ENCODE data around the gene KHK.
A peak's percentile ranks its signal among the peaks of the same experiment; 100 is the strongest.
"Not testable (repeated sequence)": the region's sequence is repeated elsewhere in the genome, so short reads cannot be mapped to it uniquely, and the experiment has no call there.

The KHK gene

DNA sequence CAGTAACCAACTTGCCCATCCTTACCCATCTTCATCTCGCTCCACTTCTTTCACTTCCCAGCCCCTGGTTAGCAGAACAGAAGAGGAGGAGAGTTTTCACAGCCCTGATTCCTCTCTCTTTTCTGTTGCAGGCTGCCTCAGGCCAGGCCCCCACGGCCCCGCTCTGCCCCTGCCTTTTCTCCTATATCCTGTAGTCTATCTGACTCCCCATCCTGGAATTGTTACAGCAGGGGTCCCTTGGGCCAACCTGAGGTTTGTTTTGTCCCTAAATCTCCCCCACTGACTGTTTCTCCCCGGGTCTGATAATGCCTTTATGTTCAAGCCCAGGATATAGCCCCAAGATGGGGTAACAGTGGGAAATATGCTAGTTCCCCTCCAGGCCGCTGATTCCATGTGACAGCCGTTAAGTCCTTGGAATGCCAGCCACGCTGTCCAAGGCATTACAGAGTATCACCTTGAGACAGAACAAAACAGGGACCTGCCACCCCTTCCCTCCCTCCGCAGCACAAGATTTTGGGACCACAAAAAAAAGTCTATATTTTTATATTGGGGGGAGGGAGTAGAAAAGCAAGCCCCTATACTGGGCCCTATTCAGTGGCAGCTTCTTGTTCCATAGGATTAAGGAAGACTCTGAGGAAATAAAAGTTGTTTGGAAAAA is 16.5 kb upstream of the KHK start:
- peaks cover 62% of the 10 kb centered on the region for H3K4me1 Mint-ChIP-seq
- H3K36me3 Mint-ChIP-seq (ENCODE audit: insufficient read depth): peaks cover 23% of the 10 kb centered on the region
- H3K9me3 Mint-ChIP-seq: no peaks in the 10 kb centered on the region
- peak overlapping the region; percentile 96 for H3K4me3 Mint-ChIP-seq
- DNase-seq (ENCODE audit: low spot score in 2 of 2) (no peak), ATAC-seq (replicated peaks; ENCODE audit: extremely low read depth, poor library complexity, severe bottlenecking) (no peak)
- H3K27me3 Mint-ChIP-seq: no peaks in the 10 kb centered on the region
- peak overlapping the region; percentile 82 for H3K27ac Mint-ChIP-seq (ENCODE audit: low read depth)

DNA sequence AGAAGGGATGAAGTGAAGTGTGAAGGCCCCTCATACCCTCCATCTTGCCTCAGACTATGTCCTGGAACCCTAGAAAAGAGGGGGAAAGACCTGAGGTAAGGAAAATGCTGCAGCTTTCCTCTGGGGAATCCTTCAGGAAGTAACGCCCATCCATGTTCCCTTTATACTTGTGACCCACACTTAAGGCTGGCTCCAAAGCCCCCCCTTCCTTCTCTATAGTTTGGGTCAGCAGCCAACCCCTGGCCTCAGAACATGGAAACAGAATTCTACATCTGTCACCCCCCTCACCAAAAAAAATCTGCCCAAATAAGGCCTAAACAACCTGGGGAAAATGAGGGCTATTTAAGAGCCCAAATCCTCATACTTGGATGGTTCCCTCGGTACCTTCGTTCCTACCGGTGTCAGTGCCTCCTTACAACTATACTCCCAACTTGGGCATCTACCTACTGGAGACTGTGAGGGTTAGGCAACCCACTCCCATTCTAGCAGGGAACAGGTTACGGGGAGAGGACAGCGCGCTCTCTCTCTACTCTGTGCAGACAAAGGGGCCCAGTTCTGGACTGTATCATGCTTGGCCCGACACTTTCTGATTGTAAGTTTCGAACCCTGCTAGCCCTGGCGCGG is 15.8 kb upstream of the KHK start:
- peak overlapping the region; percentile 94 for H3K27ac Mint-ChIP-seq (ENCODE audit: low read depth)
- peak overlapping the region; percentile 96 for H3K4me3 Mint-ChIP-seq
- no peaks in the 10 kb centered on the region for H3K9me3 Mint-ChIP-seq
- H3K4me1 Mint-ChIP-seq: peaks cover 67% of the 10 kb centered on the region
- no peaks in the 10 kb centered on the region for H3K27me3 Mint-ChIP-seq
- DNase-seq (ENCODE audit: low spot score in 2 of 2): no peak
- H3K36me3 Mint-ChIP-seq (ENCODE audit: insufficient read depth): peaks cover 22% of the 10 kb centered on the region
- peak; percentile 13 for ATAC-seq (replicated peaks; ENCODE audit: extremely low read depth, poor library complexity, severe bottlenecking)

DNA sequence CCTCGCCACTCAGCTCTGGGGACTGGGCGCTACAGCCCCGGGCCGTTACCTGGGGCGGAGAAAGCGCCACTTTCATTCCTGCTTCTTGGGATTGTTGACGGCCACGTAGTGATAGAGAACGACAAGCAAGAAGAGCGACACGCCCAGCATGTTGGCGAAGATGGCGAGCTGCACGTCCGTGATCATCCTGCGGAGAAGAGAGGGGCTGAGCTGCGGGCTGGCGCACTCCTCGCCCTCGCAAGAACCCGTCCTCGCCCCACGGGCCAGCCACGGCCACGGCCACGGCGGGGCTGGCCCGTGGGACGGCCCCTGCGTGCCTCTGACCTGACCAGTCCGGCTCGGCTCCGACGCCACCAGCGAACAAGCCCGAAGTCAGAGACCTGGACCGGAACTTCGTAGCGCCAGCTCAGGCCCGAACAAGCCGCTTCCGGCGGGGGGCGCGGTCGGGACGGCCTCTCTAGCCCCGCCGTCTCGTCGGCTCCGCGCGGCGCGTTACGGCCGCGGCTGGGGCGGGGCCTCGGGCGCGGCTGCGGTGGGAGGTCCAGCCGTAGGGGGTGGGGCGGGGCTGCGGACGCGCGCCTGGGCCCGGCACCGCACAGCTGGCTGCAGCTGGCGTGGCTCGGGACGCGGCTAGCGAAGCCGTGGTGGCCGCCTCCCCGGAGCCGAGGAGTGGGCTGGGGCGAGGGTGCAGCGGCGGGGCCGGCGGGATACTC is 15.1 kb upstream of the KHK start, which contains the start of gene OST4:
Gene OST4, minus strand, starts transcription at position 378 of the 713 bp plus-strand sequence.
- ATAC-seq (replicated peaks; ENCODE audit: extremely low read depth, poor library complexity, severe bottlenecking) (peak; percentile 94), DNase-seq (ENCODE audit: low spot score in 2 of 2) (peak; percentile 78 to 79)
- Mint-ChIP-seq H3K36me3 (ENCODE audit: insufficient read depth) (peaks cover 23% of the 10 kb centered on the region), H3K27ac (ENCODE audit: low read depth) (peak within 1 kb of the TSS; percentile 94), H3K4me1 (peaks cover 68% of the 10 kb centered on the region), H3K4me3 (peak within 1 kb of the TSS; percentile 96), H3K9me3 (no peaks in the 10 kb centered on the region), H3K27me3 (no peaks in the 10 kb centered on the region)

DNA sequence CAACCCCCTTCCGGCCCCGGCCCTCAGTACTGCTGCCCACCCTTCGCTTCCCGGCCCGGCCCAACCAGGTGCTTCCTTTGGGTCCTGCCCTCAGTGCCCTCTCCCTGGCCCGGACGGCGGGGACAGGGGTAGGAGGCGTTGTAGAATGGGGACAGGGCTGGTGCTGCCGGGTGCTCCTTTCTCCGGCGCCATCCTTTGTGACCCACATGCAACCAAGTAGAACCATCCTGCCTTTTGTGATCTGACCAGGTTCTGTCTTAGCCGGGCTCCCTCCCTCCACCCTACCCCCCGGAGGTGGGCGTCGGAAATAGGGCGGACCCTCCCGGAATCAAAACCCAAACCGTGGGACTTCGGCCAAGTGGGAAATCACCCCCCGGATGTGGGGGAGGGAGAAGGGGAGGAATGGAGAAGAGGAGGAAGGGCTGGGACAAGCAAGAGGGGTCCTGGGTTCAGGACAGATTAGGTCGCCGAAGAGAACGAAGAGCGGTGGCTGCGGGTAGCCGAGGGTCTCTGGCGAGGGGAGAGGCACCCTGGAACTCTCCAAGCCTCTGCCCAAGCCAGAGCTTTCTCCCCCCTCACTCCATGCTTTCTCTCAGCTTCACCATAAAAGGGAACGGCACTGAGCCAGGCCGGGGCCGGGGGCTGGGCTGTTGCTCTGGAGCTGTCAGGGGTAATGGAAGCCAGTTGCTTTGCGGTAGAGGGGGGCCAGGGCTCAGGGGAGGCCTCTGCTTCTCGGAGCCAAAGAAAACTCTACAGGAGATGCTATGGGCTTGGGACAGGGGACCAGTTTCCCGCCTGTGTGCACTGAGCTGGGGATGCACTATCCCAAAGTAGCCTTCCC is 14.4 kb upstream of the KHK start:
- no peaks in the 10 kb centered on the region for H3K27me3 Mint-ChIP-seq
- peaks cover 21% of the 10 kb centered on the region for H3K36me3 Mint-ChIP-seq (ENCODE audit: insufficient read depth)
- ATAC-seq (replicated peaks; ENCODE audit: extremely low read depth, poor library complexity, severe bottlenecking) (peak; percentile 33), DNase-seq (ENCODE audit: low spot score in 2 of 2) (no peak)
- H3K4me1 Mint-ChIP-seq: peaks cover 68% of the 10 kb centered on the region
- peak overlapping the region; percentile 96 for H3K4me3 Mint-ChIP-seq
- peak overlapping the region; percentile 61 for H3K27ac Mint-ChIP-seq (ENCODE audit: low read depth)
- H3K9me3 Mint-ChIP-seq: no peaks in the 10 kb centered on the region

DNA sequence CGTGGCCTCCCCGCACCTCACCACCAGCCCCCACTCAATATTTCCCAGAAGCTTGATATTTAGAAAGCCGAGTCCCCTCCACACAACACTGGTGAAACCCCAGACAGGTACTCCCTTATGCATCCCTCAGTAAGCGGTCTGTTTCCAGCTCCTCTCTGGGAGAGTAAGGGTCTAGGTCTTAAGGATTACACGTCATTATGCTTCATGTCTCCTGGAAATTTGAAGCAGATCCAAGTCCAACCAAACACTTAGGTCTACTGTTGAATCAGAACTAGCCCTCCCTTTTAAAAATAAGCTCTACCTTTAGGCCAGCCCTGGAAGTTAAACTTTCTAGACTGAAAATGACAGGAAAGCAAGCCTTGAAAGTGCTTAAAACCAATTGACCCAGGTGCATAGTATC is 13.7 kb upstream of the KHK start:
- Mint-ChIP-seq H3K4me3 (peak overlapping the region; percentile 96), H3K4me1 (peaks cover 61% of the 10 kb centered on the region), H3K27ac (ENCODE audit: low read depth) (peak overlapping the region; percentile 61), H3K36me3 (ENCODE audit: insufficient read depth) (peaks cover 19% of the 10 kb centered on the region), H3K9me3 (no peaks in the 10 kb centered on the region), H3K27me3 (no peaks in the 10 kb centered on the region)
- no peak for DNase-seq (ENCODE audit: low spot score in 2 of 2)
- ATAC-seq (replicated peaks; ENCODE audit: extremely low read depth, poor library complexity, severe bottlenecking): no peak

- Mint-ChIP-seq H3K9me3 (no peaks in the 10 kb centered on the region), H3K36me3 (ENCODE audit: insufficient read depth) (peaks cover 18% of the 10 kb centered on the region), H3K4me3 (no peak overlapping the region), H3K27ac (ENCODE audit: low read depth) (no peak overlapping the region), H3K27me3 (no peaks in the 10 kb centered on the region), H3K4me1 (peaks cover 53% of the 10 kb centered on the region)
- DNase-seq (ENCODE audit: low spot score in 2 of 2) (no peak), ATAC-seq (replicated peaks; ENCODE audit: extremely low read depth, poor library complexity, severe bottlenecking) (no peak)
Observed at GRCh38 chr2:27073782-27074181, 12.8 kb upstream of the KHK start.

GRCh38 chr2:27074738-27075565 is 11.6 kb upstream of the KHK start:
- peaks cover 11% of the 10 kb centered on the region for H3K36me3 Mint-ChIP-seq (ENCODE audit: insufficient read depth)
- ATAC-seq (replicated peaks; ENCODE audit: extremely low read depth, poor library complexity, severe bottlenecking) (no peak), DNase-seq (ENCODE audit: low spot score in 2 of 2) (peak in 1 of 2 donors; percentile 37)
- no peak overlapping the region for H3K27ac Mint-ChIP-seq (ENCODE audit: low read depth)
- H3K4me1 Mint-ChIP-seq: peaks cover 41% of the 10 kb centered on the region
- no peaks in the 10 kb centered on the region for H3K9me3 Mint-ChIP-seq
- peak overlapping the region; percentile 27 for H3K4me3 Mint-ChIP-seq
- no peaks in the 10 kb centered on the region for H3K27me3 Mint-ChIP-seq

DNA sequence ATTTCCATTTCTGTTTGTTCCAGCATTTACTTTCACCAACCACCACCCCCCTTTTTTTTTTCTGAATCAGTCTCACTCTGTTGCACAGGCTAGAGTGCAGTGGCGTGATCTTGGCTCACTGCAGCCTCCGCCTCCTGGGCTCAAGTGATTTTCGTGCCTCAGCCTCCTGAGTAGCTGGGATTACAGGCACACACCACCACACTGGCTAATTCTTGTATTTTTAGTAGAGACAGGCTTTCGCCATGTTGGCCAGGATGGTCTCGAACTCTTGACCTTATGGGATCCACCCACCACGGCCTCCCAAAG is 11.1 kb upstream of the KHK start:
- Mint-ChIP-seq H3K36me3 (ENCODE audit: insufficient read depth) (peaks cover 11% of the 10 kb centered on the region), H3K4me3 (peak overlapping the region; percentile 27), H3K4me1 (peaks cover 35% of the 10 kb centered on the region)
- not testable (repeated sequence) for H3K27ac Mint-ChIP-seq (ENCODE audit: low read depth); H3K27me3 Mint-ChIP-seq; DNase-seq (ENCODE audit: low spot score in 2 of 2); H3K9me3 Mint-ChIP-seq; ATAC-seq (replicated peaks; ENCODE audit: extremely low read depth, poor library complexity, severe bottlenecking)

DNA sequence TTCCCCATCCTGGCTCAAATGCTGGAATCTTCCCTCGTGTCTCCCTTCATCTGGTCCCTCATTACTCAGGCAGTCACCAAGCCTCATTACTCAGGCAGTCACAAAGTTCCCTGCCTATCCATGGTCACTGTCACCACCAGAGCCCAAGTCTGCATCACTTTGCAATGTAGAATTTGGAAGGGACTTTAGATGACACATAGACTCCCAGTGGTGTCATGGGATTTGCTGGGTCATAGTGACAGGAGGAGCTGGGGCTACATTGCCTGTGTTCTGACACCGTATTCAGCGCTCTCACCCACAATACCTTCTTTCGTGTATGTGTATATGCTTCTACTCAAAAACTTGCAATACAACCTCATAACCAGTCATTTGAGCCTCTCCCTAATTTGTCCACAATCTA is 10.2 kb upstream of the KHK start:
- Mint-ChIP-seq H3K4me3 (no peak overlapping the region), H3K27me3 (no peaks in the 10 kb centered on the region), H3K9me3 (no peaks in the 10 kb centered on the region), H3K36me3 (ENCODE audit: insufficient read depth) (peaks cover 10% of the 10 kb centered on the region), H3K27ac (ENCODE audit: low read depth) (no peak overlapping the region), H3K4me1 (peaks cover 36% of the 10 kb centered on the region)
- no peak for ATAC-seq (replicated peaks; ENCODE audit: extremely low read depth, poor library complexity, severe bottlenecking)
- DNase-seq (ENCODE audit: low spot score in 2 of 2): no peak

DNA sequence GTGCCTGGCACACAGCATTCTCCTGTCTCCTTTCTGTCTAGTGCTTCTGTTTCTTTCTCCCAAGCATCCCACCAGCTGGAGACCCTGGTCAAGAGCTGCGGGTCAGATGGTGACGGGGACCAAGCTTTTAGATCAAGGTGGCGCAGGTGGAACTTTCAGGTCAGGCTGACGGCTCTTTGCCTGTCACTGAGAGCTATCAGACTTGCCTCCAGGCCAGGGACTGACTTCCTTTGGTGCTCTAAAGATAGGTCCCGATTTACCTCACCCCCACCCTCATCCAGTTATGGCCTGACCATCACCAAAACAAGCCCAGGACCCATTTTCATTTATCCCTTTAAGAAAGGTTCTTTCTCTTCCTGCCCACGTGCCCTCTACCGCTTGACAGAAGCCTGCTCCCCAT is 9.3 kb upstream of the KHK start:
- Mint-ChIP-seq H3K4me3 (no peak overlapping the region), H3K9me3 (no peaks in the 10 kb centered on the region)

GRCh38 chr2:27078267-27079194 is 8.0 kb upstream of the KHK start, which contains the start of gene EMILIN1:
Gene EMILIN1 (plus strand): TSS chr2:27078615. CDS start chr2:27079066, 451 bp downstream.
- ATAC-seq (replicated peaks; ENCODE audit: extremely low read depth, poor library complexity, severe bottlenecking) (no peak), DNase-seq (ENCODE audit: low spot score in 2 of 2) (no peak)
- Mint-ChIP-seq H3K4me3 (no peak within 1 kb of the TSS), H3K9me3 (no peaks in the 10 kb centered on the region), H3K27me3 (no peaks in the 10 kb centered on the region), H3K27ac (ENCODE audit: low read depth) (no peak within 1 kb of the TSS), H3K4me1 (peaks cover 36% of the 10 kb centered on the region), H3K36me3 (ENCODE audit: insufficient read depth) (peaks cover 10% of the 10 kb centered on the region)

More for the DNA sequence above, 9.3 kb upstream of the KHK start:
- Mint-ChIP-seq H3K27ac (ENCODE audit: low read depth) (no peak overlapping the region), H3K27me3 (no peaks in the 10 kb centered on the region), H3K36me3 (ENCODE audit: insufficient read depth) (peaks cover 10% of the 10 kb centered on the region), H3K4me1 (peaks cover 37% of the 10 kb centered on the region)
- no peak for ATAC-seq (replicated peaks; ENCODE audit: extremely low read depth, poor library complexity, severe bottlenecking)
- DNase-seq (ENCODE audit: low spot score in 2 of 2): no peak

Measured in central memory CD8-positive, alpha-beta T cell (primary cell).